Small intestine (tissue), 16 donors: ENCODE data around the gene CLEC4F. TPM values are rescaled to one million over a fixed set of nuclear protein-coding genes. Genes with fewer than 3 reads are reported as not detected.

ENCODE experiments used
- DNase-seq, 2 donors: peaks; one replicate each; pipeline versions ENCODE4 v3.0.0 to v3.0.0-alpha.2; 2013
- FAIRE-seq: peaks from 2 replicates; lab custom pipeline; 2012; peaks lifted over from hg19 to GRCh38; lab: Jason Lieb, UNC
- H3K27ac ChIP-seq, 3 donors: one replicate each; pipeline ENCODE4 v1.5.1; 2013; ENCODE audit warnings: low read length in 2 of 3, mild to moderate bottlenecking in 2 of 3, control low read depth in 1 of 3, inconsistent platforms in 1 of 3, low read depth in 1 of 3, moderate library complexity in 1 of 3
- H3K27me3 ChIP-seq, 3 donors: one replicate each; pipeline ENCODE4 v1.6.1; 2013; ENCODE audit warnings: low read length in 3 of 3, inconsistent platforms in 1 of 3; ENCODE audit not compliant: control insufficient read depth in 3 of 3, insufficient read depth in 3 of 3
- H3K36me3 ChIP-seq, 3 donors: one replicate each; pipeline ENCODE4 v1.6.1; 2013; ENCODE audit warnings: low read length in 3 of 3, inconsistent platforms in 1 of 3, low read depth in 1 of 3, mild to moderate bottlenecking in 1 of 3, moderate library complexity in 1 of 3; ENCODE audit not compliant: control insufficient read depth in 3 of 3, insufficient read depth in 2 of 3
- H3K4me1 ChIP-seq, 3 donors: one replicate each; pipeline ENCODE4 v1.6.1; 2013; ENCODE audit warnings: low read length in 2 of 3, inconsistent platforms in 1 of 3, low read depth in 1 of 3, mild to moderate bottlenecking in 1 of 3, moderate library complexity in 1 of 3; ENCODE audit not compliant: control insufficient read depth in 3 of 3, insufficient read depth in 2 of 3
- H3K4me3 ChIP-seq, 3 donors: one replicate each; pipeline ENCODE4 v1.5.1; 2013; ENCODE audit warnings: low read length in 3 of 3, control low read depth in 1 of 3, inconsistent platforms in 1 of 3, low read depth in 1 of 3, mild to moderate bottlenecking in 1 of 3, moderate library complexity in 1 of 3
- H3K9me3 ChIP-seq, 2 donors: one replicate each; pipeline ENCODE4 v1.6.1; 2013; ENCODE audit warnings: low read depth in 1 of 2, low read length in 1 of 2; ENCODE audit not compliant: control insufficient read depth in 2 of 2, insufficient read depth in 1 of 2
- WGBS, 3 donors: extraction: QIAGEN DNeasy Blood & Tissue Kit; methylation state at CpG; one replicate each; pipeline ENCODE4 v1.1.7; 2013; 5-methylcytosine and 5-hydroxymethylcytosine counted together
- long read RNA-seq, 10 donors: transcript quantifications; one replicate each; lab custom pipeline, GENCODE V29; 2026
- polyA plus RNA-seq, 4 donors: library from polyadenylated mRNA; stranded (reverse) in 3 of 4; unstranded in 1 of 4; fragments of 200-250 nt in 3 of 4; fragments of 120-200 nt in 1 of 4; gene quantifications; one replicate each; pipeline versions ENCODE4 v1.2.1 to v1.2.3, GENCODE V29; 2013
- donor health status: healthy with polysubstance abuse.
- donor health status: control.
- donor health status: control.
- donor health status: Bipolar disorder and iron deficiency.
- donor health status: healthy.

Gene CLEC4F, protein sequence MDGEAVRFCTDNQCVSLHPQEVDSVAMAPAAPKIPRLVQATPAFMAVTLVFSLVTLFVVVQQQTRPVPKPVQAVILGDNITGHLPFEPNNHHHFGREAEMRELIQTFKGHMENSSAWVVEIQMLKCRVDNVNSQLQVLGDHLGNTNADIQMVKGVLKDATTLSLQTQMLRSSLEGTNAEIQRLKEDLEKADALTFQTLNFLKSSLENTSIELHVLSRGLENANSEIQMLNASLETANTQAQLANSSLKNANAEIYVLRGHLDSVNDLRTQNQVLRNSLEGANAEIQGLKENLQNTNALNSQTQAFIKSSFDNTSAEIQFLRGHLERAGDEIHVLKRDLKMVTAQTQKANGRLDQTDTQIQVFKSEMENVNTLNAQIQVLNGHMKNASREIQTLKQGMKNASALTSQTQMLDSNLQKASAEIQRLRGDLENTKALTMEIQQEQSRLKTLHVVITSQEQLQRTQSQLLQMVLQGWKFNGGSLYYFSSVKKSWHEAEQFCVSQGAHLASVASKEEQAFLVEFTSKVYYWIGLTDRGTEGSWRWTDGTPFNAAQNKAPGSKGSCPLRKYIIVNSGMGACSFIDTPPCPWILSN
- 1 to 10 TPM in 1 of 4 donors, under 1 TPM in 3; 0.13 to 2.6 (median 0.38) TPM for polyA plus RNA-seq
- long read RNA-seq, donor 1 = 0 reads
- long read RNA-seq, donor 2 = 0 reads
- long read RNA-seq, donor 3 = 0 reads
- long read RNA-seq, donor 4 = 0 reads
- long read RNA-seq, donor 5 = 0 reads
- long read RNA-seq, donor 6 = 0 reads
- long read RNA-seq, donor 7 = 0 reads
- long read RNA-seq, donor 8 = 0 reads
- long read RNA-seq, donor 9 = 0 reads
- long read RNA-seq, donor 10 = 0 reads

DNA sequence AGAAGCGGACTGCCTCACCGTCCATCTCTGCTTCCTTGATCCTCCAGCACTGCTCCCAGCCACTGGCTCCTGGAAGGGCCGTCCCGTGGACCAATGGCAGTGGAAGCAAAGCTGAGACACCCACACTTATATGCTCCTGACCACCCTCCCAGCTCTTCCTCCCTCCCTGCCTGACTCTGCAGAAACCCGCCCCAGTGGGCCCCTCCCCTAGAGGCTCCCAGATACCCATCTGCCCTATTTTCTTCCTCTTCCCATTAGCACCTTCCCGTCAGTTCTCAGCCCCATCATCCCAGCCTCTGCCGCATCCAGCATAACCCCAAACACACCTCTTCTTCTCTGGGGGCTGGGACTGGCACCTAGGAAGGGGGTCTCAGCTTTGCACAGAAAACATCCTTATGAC is at the start of gene CLEC4F:
TSS of gene CLEC4F (minus strand) at position 101 of the 400 bp plus-strand sequence. CDS start at position 25, 76 bp downstream.
- H3K27me3 ChIP-seq = peaks cover 0 to 27% (median 3%) of the 10 kb centered on the region in 3 donors
- no peak within 1 kb of the TSS for H3K4me3 ChIP-seq
- DNase-seq (no peak), FAIRE-seq (no peak)
- 57 to 73% (median 63%) methylated on average over 7 of the region's 7 CpGs for WGBS, 3 donors
- H3K36me3 ChIP-seq = no peaks in the 10 kb centered on the region
- no peaks in the 10 kb centered on the region for H3K4me1 ChIP-seq
- H3K27ac ChIP-seq = no peak within 1 kb of the TSS
- no peaks in the 10 kb centered on the region for H3K9me3 ChIP-seq

DNA sequence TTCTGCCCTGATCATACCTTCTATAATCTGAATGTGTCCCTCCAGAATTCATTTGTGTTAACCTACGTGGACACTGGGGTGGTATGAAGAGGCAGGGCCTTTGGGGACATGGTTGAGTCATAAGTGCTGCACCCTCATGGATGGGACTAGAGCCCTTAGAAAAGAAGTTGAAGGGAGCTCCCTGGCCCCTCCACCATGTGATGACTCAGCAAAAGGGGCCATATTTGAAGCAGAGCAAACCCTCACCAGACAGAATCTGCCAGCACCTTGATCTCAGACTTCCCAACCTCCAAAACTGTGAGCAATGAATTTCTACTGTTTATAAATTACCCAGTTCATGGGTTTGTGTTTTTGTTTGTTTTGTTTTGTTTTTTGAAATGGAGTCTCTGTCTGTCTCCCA is 48.6 kb upstream of the CLEC4F start:
- Histone ChIP-seq H3K4me3 (no peak overlapping the region), H3K27me3 (peaks cover 0 to 46% (median 21%) of the 10 kb centered on the region in 3 donors), H3K4me1 (no peaks in the 10 kb centered on the region), H3K9me3 (no peaks in the 10 kb centered on the region), H3K27ac (no peak overlapping the region), H3K36me3 (no peaks in the 10 kb centered on the region)
- FAIRE-seq (no peak), DNase-seq (no peak)
- 69 to 79% (median 74%) methylated on average over 1 of the region's 1 CpG for WGBS, 3 donors

DNA sequence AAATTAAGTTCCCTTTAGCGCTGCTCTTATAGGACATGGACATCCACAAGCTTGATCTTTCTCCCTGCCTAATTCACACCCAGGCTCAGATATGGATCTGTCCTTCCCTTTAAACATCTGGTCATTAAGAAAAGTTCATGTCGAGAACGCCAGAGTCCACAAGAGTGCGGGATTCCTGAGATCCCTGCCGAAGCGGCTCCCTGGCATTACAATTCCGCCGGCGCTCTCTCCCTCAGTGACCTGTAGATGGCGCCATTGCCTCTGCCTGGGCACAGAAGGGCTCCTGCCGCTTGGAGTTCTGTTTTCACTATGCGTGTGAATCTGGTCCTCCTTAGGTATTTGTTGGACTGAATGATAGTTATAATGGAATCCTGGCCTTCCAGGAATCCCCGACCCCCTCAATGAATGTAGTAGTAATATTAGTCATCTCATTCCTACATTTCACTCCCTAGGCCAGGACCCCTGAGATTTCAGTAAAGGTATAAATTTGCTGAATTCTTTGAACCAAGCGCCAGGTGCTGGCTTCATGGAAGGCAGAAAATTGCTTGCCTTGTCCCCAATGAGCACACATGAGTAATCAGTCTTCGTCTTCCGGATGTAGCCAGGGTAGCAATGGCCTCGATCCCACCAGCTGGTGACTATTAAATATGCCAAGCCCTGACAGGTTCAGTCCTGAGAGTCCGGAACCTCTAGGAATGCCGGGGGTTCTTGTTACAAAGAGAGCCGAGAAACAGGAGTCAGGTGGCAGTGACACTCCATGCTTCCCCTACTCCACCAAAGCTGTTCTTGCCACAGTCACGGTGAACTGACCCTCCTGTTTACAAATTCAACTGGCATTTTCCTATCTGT is 41.6 kb upstream of the CLEC4F start:
- WGBS, 3 donors = 27 to 29% (median 29%) methylated on average over 21 of the region's 21 CpGs
- H3K36me3 ChIP-seq = no peaks in the 10 kb centered on the region
- peaks cover 0 to 47% (median 11%) of the 10 kb centered on the region in 3 donors for H3K27me3 ChIP-seq
- DNase-seq (peak; percentile 68 to 80), FAIRE-seq (no peak)
- no peak overlapping the region for H3K27ac ChIP-seq
- no peaks in the 10 kb centered on the region for H3K9me3 ChIP-seq
- H3K4me3 ChIP-seq = no peak overlapping the region
- H3K4me1 ChIP-seq = no peaks in the 10 kb centered on the region

DNA sequence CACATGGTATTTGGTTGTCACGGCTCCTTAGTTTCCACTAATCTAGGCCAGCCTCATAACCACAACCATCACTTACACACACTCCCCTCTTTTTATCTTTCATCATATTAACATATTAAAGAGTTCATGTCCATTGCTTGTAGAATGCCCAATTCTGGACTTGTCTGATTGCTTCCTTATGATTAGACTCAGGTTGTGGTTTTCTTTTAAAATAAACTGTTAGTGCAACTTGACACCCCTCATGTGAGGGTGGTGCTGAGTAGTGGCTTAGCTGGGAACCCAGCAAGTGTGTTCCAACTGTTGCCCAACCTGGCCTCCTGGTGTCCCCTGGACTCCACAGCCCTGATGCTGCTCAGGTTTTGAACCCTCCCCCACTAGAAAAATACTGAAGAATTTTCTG is 35.3 kb upstream of the CLEC4F start:
- H3K9me3 ChIP-seq = no peaks in the 10 kb centered on the region
- H3K36me3 ChIP-seq = no peaks in the 10 kb centered on the region
- DNase-seq (no peak), FAIRE-seq (no peak)
- H3K4me1 ChIP-seq = no peaks in the 10 kb centered on the region
- 73 to 79% (median 77%) methylated on average over 1 of the region's 1 CpG for WGBS, 3 donors
- no peak overlapping the region for H3K27ac ChIP-seq
- no peak overlapping the region for H3K4me3 ChIP-seq
- H3K27me3 ChIP-seq = peaks cover 0 to 21% (median 0%) of the 10 kb centered on the region in 3 donors

DNA sequence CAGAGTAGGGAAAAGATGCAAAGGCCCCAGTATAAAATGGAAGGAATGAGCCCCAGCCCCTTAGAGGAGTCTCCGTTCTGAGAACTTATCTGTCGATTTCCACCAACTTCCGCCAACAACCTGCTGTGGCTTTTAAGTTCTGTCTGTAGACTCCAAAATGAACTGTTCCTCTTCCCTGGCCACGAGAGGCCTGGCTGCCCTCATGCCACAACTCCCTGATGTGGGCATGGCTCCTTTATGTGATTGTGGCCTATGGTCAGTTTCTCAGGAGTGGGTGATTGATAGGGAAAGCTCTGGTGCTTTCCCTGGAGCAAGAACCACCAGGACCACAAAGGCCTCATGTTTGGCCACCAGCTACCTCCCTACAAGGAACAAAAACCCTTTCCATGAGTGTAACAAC is 34.0 kb upstream of the CLEC4F start:
- H3K4me1 ChIP-seq = no peaks in the 10 kb centered on the region
- no peak for FAIRE-seq
- no peaks in the 10 kb centered on the region for H3K9me3 ChIP-seq
- no peak overlapping the region for H3K27ac ChIP-seq
- peaks cover 0 to 16% (median 0%) of the 10 kb centered on the region in 3 donors for H3K27me3 ChIP-seq
- H3K36me3 ChIP-seq = no peaks in the 10 kb centered on the region
- DNase-seq = no peak
- WGBS, 3 donors = 86 to 88% (median 87%) methylated on average over 4 of the region's 4 CpGs
- H3K4me3 ChIP-seq = no peak overlapping the region

DNA sequence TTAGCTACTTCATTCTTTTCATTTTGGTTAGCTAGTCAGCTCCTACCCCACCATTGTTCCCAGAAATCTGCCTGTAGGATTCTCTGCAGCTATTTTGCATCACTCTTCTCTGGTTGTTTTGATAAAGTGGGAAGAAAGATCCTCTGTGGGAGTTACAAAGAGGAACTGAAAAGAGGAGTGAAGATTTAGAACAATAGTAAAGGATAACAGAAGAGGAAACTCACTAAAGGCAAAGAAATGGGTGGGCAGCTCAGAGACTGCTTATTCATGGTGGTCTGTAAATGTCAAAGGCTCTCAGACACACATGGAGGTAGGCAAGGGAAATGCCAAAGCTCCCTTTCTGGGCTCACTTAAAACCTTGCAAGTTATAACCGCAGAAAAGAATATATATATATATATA is 32.4 kb upstream of the CLEC4F start:
- DNase-seq (no peak), FAIRE-seq (no peak)

DNA sequence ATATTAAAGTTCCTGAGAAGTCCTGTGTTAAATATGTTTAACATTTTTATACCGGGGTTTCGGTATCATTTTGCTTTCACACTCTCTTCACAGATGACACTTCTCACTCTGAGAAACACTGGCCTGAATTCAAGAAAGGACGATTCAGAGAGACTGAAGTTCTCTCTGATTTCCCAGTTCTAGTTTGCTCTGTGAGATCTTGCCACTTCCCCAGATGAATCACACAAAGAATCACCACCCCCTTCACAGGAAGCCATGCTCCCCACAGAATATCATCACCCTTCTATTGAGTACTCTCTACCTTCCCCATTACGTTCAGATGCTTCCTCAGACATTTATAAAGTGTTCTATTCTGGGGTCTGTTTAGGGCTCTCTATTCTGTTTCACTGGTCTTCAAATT is 31.3 kb upstream of the CLEC4F start:
- 47 to 59% (median 48%) methylated on average over 4 of the region's 4 CpGs for WGBS, 3 donors
- H3K4me1 ChIP-seq = no peaks in the 10 kb centered on the region
- no peaks in the 10 kb centered on the region for H3K9me3 ChIP-seq
- H3K27me3 ChIP-seq = peaks cover 0 to 14% (median 0%) of the 10 kb centered on the region in 3 donors
- H3K36me3 ChIP-seq = no peaks in the 10 kb centered on the region
- no peak overlapping the region for H3K27ac ChIP-seq
- DNase-seq = no peak
- no peak for FAIRE-seq
- no peak overlapping the region for H3K4me3 ChIP-seq

More for the DNA sequence above, 32.4 kb upstream of the CLEC4F start:
- 84 to 93% (median 91%) methylated on average over 1 of the region's 1 CpG for WGBS, 3 donors
- Histone ChIP-seq H3K27me3 (peaks cover 0 to 14% (median 0%) of the 10 kb centered on the region in 3 donors), H3K36me3 (no peaks in the 10 kb centered on the region), H3K4me1 (no peaks in the 10 kb centered on the region), H3K9me3 (no peaks in the 10 kb centered on the region), H3K27ac (no peak overlapping the region), H3K4me3 (no peak overlapping the region)

DNA sequence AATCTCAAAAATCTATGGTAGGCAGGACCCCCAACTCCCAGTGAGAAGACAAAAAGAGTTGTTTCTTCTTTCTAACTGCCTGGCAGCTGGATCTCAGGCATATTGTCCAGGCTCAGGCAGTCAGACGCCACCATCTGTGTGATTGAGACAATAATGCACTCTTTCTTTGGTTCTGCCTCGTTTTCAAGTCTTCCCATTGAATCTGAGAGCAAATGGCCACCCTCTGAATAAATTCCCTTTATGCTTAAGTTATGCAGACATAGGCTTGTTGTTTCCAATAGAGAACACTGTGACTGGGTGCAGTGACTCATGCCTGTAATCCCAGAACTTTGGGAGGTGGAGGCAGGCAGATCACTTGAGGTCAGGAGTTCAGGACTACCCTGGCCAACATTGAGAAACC is 30.5 kb upstream of the CLEC4F start:
- Histone ChIP-seq H3K4me1 (no peaks in the 10 kb centered on the region), H3K36me3 (no peaks in the 10 kb centered on the region), H3K27ac (no peak overlapping the region), H3K4me3 (no peak overlapping the region), H3K9me3 (no peaks in the 10 kb centered on the region), H3K27me3 (peaks cover 0 to 10% (median 0%) of the 10 kb centered on the region in 3 donors)
- FAIRE-seq (no peak), DNase-seq (no peak)
- WGBS, 3 donors = 41 to 51% (median 42%) methylated on average over 2 of the region's 2 CpGs
